Panc1 (cell line): ENCODE results near the gene RNF213. TPM values are rescaled to one million over a fixed set of nuclear protein-coding genes. Genes with fewer than 3 reads are reported as not detected.

Experiments
- ATAC-seq: fragments of 200-7000 bp; cut with Tn5 transposase; 2 replicates; pipeline ENCODE4 v1.9.1; 2020; ENCODE audit warnings: mild to moderate bottlenecking, moderate library complexity
- BruUV-seq: library from RNA; stranded (reverse); fragments of 400-500 nt; replicated peaks from 2 replicates; lab custom pipeline; 2021; lab: Mats Ljungman, UMichigan
- CTCF ChIA-PET: fragments of 300-600 bp; sonication (Branson Sonifier 250); formaldehyde crosslinking; loops from one replicate; lab custom pipeline; 2022; ENCODE audit warnings: antibody characterized with exemption; lab: Charles Lee
- POLR2A ChIA-PET: fragments of 300-600 bp; sonication (Branson Sonifier 250); formaldehyde crosslinking; loops from one replicate; lab custom pipeline; 2022; ENCODE audit warnings: antibody characterized with exemption; lab: Charles Lee
- DNase-seq: peaks from one replicate; pipeline ENCODE4 v3.0.0-alpha.2; 2010; ENCODE audit warnings: low read depth, low spot score
- H3K27ac ChIP-seq: 2 replicates; pipeline ENCODE4 v1.5.1; 2011; ENCODE audit warnings: mild to moderate bottlenecking, low read length, inconsistent platforms
- H3K27me3 ChIP-seq: fragments of 200-500 bp; sonication (Bioruptor generic); 2 replicates; pipeline ENCODE4 v1.6.0; 2014; ENCODE audit warnings: low read length, inconsistent platforms; ENCODE audit not compliant: control insufficient read depth, insufficient read depth
- H3K36me3 ChIP-seq: fragments of 200-500 bp; sonication (Bioruptor generic); 2 replicates; pipeline ENCODE4 v1.5.1; 2014; ENCODE audit warnings: inconsistent platforms, mild to moderate bottlenecking, low read length, moderate library complexity; ENCODE audit not compliant: control insufficient read depth, insufficient read depth
- H3K4me1 ChIP-seq: 2 replicates; pipeline ENCODE4 v1.5.1; 2011; ENCODE audit warnings: inconsistent platforms, mild to moderate bottlenecking, low read length, moderate library complexity; ENCODE audit not compliant: control insufficient read depth, insufficient read depth
- H3K4me3 ChIP-seq, 2 experiments: 2 replicates each; pipeline ENCODE4 v1.5.1; 2011 to 2012; ENCODE audit warnings: low read depth in 2 of 2, low read length in 2 of 2, mild to moderate bottlenecking in 2 of 2, inconsistent platforms in 1 of 2, moderate library complexity in 1 of 2
- H3K9me3 ChIP-seq: fragments of 200-500 bp; sonication (Bioruptor generic); 2 replicates; pipeline ENCODE4 v1.5.1; 2014; ENCODE audit warnings: low read depth, mild to moderate bottlenecking, inconsistent platforms, low read length, moderate library complexity; ENCODE audit not compliant: control insufficient read depth, insufficient read depth
- POLR2AphosphoS5 ChIP-seq: IDR thresholded peaks from 2 replicates; pipeline ENCODE4 v1.6.1; 2012; ENCODE audit warnings: mild to moderate bottlenecking, low read depth, low read length, moderate library complexity
- SIN3A ChIP-seq: IDR thresholded peaks from 2 replicates; pipeline ENCODE4 v1.6.1; 2012; ENCODE audit warnings: low read depth, mild to moderate bottlenecking, low read length, moderate library complexity, borderline replicate concordance; ENCODE audit not compliant: insufficient read depth
- TCF7L2 ChIP-seq: IDR thresholded peaks from 2 replicates; pipeline ENCODE4 v1.6.1; 2011; ENCODE audit warnings: mild to moderate bottlenecking, low read depth, low read length, inconsistent platforms
- in situ Hi-C: cut with HindIII; loops from 2 replicates; pipeline ENCODE4 v1.10.0; 2016; ENCODE audit warnings: low sequenced_read_pairs, low pct_unique_long_range_greater_than_20kb
- intact Hi-C: fragments of 100-400 bp; cut with micrococcal nuclease; formaldehyde crosslinking; loops from one replicate; pipeline ENCODE4 v1.10.0; 2022; ENCODE audit not compliant: unreplicated experiment
- total RNA-seq: library from RNA; stranded (reverse); gene quantifications from one replicate; pipeline ENCODE4 v1.2.1, GENCODE V29; 2021; ENCODE audit not compliant: unreplicated experiment
- TF ChIP-seq, protein P1 (sequence below): fragments of 450-650 bp; IDR thresholded peaks from 2 replicates; pipeline ENCODE4 v1.5.1; 2017; ENCODE audit warnings: mild to moderate bottlenecking
- TF ChIP-seq, protein P2 (sequence below), 2 experiments: IDR thresholded peaks; 2 replicates each; pipeline ENCODE4 v1.6.1; 2011 to 2012; ENCODE audit warnings: low read depth in 2 of 2, control low read depth in 1 of 2, low read length in 1 of 2, mild to moderate bottlenecking in 1 of 2, moderate library complexity in 1 of 2; ENCODE audit not compliant: insufficient read depth in 1 of 2

RNF213 gene
- total RNA-seq, 1 experiment from 2014 or later = 230 TPM

DNA sequence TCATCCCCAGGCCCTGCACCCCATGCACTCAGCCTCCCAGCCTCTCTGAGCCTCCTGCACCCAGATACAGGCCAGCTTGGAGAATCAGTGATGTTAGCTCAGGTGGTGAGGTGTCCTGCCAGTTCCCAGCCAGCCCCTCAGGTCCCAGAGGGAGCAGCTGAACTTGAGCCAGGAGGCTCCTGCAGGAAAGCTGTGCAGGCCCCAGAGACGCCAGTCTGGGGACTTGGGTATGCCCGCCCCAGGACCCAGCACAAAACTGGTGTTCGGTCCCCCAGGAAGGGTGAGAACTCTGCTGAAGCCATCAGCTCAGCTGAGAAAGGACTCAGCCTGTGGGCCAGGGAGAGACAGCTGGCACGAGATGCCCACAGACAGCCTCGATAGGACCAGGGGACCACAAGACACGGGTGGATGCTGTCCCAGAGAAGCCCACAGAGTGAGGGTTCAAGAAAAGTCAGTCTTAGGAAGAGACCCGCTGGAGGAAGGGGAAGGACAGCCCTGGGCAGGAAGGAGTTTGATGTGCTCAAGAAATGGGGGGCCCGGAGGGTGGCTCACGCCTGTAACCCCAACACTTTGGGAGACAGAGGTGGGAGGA is 165.3 kb downstream of the RNF213 start:
- Histone ChIP-seq H3K27ac (no peak overlapping the region), H3K4me1 (no peaks in the 10 kb centered on the region), H3K9me3 (no peaks in the 10 kb centered on the region), H3K36me3 (no peaks in the 10 kb centered on the region), H3K4me3 (no peak overlapping the region), H3K27me3 (no peaks in the 10 kb centered on the region)
- CTCF ChIA-PET = interaction anchor here (0.6 to 1.6 kb wide), 2 partner anchors 150 to 235 kb away, joined by 4 to 5 read pairs; no protein-coding TSS in a partner anchor
- intact Hi-C loops (loop anchor here (2.0 to 5.0 kb wide), 2 partner anchors 149 to 556 kb away; no protein-coding TSS in a partner anchor), in situ Hi-C loops (no loop called here)
- DNase-seq (no peak), ATAC-seq (no peak)
- TF ChIP-seq, protein P1, sequence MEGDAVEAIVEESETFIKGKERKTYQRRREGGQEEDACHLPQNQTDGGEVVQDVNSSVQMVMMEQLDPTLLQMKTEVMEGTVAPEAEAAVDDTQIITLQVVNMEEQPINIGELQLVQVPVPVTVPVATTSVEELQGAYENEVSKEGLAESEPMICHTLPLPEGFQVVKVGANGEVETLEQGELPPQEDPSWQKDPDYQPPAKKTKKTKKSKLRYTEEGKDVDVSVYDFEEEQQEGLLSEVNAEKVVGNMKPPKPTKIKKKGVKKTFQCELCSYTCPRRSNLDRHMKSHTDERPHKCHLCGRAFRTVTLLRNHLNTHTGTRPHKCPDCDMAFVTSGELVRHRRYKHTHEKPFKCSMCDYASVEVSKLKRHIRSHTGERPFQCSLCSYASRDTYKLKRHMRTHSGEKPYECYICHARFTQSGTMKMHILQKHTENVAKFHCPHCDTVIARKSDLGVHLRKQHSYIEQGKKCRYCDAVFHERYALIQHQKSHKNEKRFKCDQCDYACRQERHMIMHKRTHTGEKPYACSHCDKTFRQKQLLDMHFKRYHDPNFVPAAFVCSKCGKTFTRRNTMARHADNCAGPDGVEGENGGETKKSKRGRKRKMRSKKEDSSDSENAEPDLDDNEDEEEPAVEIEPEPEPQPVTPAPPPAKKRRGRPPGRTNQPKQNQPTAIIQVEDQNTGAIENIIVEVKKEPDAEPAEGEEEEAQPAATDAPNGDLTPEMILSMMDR = no peak
- no peak for TF ChIP-seq SIN3A
- no peak for TF ChIP-seq POLR2AphosphoS5
- TF ChIP-seq, protein P2, sequence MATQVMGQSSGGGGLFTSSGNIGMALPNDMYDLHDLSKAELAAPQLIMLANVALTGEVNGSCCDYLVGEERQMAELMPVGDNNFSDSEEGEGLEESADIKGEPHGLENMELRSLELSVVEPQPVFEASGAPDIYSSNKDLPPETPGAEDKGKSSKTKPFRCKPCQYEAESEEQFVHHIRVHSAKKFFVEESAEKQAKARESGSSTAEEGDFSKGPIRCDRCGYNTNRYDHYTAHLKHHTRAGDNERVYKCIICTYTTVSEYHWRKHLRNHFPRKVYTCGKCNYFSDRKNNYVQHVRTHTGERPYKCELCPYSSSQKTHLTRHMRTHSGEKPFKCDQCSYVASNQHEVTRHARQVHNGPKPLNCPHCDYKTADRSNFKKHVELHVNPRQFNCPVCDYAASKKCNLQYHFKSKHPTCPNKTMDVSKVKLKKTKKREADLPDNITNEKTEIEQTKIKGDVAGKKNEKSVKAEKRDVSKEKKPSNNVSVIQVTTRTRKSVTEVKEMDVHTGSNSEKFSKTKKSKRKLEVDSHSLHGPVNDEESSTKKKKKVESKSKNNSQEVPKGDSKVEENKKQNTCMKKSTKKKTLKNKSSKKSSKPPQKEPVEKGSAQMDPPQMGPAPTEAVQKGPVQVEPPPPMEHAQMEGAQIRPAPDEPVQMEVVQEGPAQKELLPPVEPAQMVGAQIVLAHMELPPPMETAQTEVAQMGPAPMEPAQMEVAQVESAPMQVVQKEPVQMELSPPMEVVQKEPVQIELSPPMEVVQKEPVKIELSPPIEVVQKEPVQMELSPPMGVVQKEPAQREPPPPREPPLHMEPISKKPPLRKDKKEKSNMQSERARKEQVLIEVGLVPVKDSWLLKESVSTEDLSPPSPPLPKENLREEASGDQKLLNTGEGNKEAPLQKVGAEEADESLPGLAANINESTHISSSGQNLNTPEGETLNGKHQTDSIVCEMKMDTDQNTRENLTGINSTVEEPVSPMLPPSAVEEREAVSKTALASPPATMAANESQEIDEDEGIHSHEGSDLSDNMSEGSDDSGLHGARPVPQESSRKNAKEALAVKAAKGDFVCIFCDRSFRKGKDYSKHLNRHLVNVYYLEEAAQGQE (IDR thresholded peaks at IDR 0.05; ENCODE audit: insufficient read depth in 1 of 2, low read depth in 2 of 2, low read length in 1 of 2) = no peak
- TF ChIP-seq TCF7L2 = no peak
- POLR2A ChIA-PET = no interaction called here
- no TSS peak for BruUV-seq

DNA sequence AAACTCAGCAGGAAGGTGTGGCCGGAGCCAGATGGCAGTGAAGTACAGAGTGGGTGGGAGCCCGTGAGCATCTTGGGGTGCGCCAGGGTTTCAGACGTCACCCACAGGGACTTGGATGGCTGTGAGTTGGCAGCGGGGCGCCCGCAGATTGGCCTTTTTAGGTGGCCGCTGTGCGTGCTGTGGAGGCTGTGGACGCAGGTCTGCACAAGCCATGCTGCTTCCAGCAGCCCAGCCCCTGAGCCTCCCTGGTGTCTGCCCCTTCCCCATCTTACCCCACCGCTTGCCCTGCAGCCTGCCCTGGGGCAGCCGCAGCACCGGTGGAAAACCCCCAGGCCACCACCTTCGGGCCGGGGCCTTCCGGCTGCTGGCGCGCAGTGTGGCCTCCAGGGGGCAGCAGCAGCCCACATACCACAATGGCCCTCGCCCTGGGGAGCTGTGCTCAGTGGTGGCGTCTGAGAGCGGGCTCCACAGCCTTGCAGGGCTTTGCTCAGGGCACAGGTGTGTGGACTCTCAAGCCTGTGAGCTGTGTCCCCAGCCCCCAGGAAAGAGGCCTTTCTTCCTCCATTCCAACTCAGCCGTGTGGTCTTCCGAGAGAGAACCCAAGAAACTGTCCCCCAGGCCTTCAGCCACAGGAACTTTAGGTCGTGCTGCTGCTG is 166.1 kb downstream of the RNF213 start:
- in situ Hi-C loops (no loop called here), intact Hi-C loops (loop anchor here (2.0 to 5.0 kb wide), 2 partner anchors 148 to 556 kb away; no protein-coding TSS in a partner anchor)
- DNase-seq (peak; percentile 30), ATAC-seq (peak; percentile 89)
- Histone ChIP-seq H3K4me3 (no peak overlapping the region), H3K27ac (no peak overlapping the region), H3K9me3 (no peaks in the 10 kb centered on the region), H3K27me3 (no peaks in the 10 kb centered on the region), H3K4me1 (no peaks in the 10 kb centered on the region), H3K36me3 (no peaks in the 10 kb centered on the region)
- POLR2A ChIA-PET = no interaction called here
- no TSS peak for BruUV-seq
- TF ChIP-seq TCF7L2 = no peak
- TF ChIP-seq, protein P1 = peak; percentile 99
- CTCF ChIA-PET = interaction anchor here (0.5 to 1.7 kb wide), 6 partner anchors 39 to 545 kb away, joined by 3 to 5 read pairs (median 3); no protein-coding TSS in a partner anchor
